ENCODE measurements around the gene PSMB7.

Gene PSMB7

DNA sequence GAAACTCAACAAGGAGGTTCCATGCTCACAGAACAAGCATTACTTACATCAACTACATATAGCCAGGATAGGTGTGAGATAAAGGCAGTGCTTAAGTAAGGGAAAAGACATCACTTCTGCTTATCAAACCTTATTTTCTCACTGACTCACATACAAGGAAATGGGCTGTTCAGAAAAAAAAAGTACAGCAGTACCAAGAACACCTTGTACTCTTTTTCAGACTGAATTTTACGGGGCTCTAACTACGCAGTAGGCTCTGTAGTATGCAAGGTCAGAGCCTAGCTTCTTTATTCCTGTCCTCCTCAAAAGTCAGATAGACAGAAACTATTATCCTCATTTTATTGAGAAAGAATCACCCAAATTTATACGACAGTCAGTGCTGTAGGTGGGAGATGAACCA lies 5.8 kb downstream of the PSMB7 start:
- DNase-seq, result no peak

DNA sequence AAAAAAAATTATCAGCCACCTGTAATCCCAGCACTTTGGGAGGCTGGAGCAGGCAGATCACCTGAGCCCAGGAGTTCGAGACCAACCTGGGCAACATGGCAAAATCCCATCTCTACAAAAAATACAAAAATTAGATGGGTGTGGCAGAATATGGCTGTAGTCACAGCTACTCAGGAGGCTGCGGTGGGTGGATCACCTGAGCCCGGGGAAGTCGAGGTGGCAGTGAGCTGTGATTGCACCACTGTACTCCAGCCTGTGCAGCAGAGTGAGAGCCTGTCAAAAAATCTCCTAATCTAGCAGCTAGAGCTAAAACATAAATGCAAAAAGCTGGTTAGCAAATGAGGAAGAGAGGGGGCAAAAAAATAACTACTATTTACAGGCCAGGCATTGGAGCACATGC lies 12.0 kb downstream of the PSMB7 start:
- DNase-seq, result no peak

DNA sequence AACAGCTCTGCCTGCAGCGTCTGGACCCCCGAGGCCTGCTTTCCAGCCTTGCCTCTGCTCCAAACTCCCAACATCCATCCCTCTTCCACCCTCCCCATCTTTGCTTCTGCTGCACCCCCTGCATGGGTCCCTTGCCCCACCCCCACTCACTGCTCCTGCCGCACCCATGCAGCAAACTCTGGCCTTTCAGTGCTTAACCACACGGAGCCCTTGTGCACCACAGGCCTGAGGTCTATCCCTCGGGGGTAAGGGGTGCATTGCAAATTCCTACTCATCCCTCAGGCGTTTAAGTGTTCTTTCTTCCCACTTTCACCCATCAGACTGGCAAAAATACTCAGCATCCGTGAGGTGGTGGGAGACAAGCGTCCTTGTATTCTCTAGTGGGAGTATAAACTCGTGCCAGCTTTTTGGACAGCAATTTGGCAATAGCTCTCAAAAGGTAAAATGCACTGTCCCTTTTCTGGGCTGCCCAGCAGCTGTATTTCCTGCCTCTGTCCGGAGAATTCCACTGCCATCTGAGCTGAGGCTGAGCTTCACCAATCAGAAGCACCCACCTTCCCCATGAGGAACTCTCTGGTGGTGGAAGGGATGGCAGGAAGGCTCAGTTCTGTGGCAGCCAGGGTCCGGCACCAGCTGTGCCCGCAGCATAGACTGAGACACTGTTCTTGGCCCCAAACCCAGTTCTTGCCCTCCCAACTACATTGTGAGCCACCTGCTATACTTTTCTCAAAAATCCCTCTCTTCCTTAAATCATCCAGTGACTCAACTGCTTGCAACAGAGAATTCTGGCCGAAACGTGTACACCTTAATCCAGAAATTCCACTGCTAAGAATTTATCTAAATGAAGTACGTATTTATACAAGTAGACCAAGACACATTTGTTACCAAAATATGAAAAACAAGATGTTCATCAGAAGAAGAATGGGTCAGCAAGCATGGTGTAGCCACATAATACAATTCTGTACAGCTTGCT lies 15.0 kb downstream of the PSMB7 start:
- no peak for DNase-seq

DNA sequence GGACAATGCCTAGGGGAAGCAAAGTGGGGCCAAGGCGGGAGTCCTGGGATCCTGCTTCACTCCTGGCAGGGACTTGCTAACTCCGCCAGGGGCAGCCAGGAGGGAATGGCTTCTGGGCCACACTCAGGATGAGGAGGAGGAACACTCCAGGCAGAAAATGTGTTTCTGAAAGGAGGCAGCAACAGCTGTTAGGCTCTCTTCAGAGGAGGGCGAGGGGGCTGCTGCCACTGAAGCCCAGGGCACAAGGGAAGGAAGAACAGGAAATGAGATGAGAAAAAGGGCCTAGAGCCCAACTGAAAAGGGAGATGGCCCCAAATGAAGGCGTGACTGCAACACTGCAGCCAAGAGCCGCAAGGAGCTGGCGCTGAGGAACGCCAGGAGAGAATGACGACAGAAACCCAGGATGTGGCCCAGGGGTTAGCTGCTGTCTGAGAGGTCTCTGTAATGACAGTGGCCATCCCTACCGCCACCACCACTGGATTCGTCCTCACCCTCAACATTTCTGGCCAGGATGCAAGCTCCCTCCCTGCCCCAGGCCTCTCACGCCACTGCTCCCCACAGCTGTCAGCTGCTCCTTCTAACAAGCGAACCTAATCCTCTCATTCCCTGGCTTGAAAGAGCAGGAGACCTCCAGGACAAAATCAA lies 15.8 kb downstream of the PSMB7 start:
- DNase-seq, result no peak

- DNase-seq, result no peak
Measured at GRCh38 chr9:124398191-124398935, 16.9 kb downstream of the PSMB7 start.

GRCh38 chr9:124395826-124396225 lies 19.4 kb downstream of the PSMB7 start:
- no peak for DNase-seq

DNA sequence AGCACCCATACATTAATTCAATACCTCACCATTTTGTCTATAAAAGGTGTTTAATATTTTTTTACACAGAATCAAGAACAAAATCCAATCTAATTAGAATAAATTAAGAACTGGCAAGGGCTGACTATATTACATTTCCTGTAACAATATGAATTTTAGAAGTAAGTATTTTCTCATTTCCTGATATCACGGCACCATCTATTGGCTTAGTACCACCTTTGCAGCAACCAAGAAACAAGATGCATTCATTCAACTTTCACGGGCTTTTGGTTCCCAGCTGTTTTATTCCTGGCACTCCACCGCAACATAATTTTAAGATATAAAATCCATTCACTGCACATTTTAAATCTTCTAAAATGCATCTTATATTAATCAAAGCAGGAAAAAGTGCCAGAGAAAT lies 20.6 kb downstream of the PSMB7 start:
- no peak for DNase-seq

GRCh38 chr9:124394167-124394566 lies 21.1 kb downstream of the PSMB7 start:
- DNase-seq, result no peak

DNA sequence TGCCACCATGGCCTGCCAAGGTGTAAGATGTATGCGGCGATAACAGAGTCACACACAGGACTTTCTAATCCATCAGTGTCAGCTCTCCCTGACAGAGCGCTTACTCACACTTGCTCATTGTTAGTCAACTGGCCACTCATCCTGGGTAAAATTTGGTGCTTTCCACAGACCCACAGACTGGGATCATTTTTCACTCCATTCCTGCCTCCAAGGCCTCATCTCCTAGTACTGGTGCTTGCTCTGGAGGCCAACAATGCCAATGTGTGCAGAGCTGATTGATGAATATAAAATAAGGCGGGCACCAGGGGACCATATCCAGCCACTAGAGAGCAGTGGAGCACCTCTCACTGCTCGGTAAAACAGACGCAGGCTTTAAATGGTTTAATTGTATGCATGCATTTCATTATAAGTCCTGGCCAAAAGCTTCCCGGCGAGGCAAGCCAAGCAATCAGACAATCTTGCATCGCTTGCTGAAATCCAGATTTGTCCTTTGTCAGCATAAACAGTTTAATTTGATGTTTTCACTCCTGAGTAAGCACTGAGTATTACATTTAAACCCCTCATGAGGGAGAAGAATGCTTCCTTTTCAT lies 22.3 kb downstream of the PSMB7 start:
- peak in 1 of 2 donors; percentile 10 for DNase-seq

DNA sequence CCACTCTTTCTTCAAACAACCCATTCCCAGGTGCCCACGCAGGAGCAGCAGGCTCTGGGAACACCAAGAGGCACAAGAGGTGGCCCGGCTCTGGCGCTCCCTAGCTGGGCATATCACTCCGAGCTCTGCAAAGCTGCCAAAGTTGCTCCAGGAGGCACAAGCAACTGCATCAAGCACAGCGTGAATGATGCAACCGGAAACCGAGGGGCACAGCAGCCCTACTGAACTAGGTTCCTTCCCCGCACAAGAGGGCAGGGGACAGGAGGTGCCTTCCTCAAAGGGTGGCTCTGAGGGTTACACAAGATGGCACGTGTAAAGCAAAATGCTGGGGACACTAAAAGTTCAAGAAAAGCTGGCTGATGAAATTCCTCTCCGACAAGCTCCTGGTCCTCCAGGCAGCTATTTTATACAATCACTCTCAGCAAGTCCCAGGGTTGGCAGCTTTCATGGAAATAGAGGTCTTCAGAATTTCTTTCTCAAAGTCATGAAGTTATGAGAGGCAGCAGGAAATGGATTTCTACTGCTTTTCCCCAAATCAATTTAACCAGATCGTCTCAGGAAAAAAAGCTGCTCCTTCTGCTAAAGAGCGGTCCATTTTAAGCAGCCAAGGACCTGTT lies 22.9 kb downstream of the PSMB7 start:
- no peak for DNase-seq

DNA sequence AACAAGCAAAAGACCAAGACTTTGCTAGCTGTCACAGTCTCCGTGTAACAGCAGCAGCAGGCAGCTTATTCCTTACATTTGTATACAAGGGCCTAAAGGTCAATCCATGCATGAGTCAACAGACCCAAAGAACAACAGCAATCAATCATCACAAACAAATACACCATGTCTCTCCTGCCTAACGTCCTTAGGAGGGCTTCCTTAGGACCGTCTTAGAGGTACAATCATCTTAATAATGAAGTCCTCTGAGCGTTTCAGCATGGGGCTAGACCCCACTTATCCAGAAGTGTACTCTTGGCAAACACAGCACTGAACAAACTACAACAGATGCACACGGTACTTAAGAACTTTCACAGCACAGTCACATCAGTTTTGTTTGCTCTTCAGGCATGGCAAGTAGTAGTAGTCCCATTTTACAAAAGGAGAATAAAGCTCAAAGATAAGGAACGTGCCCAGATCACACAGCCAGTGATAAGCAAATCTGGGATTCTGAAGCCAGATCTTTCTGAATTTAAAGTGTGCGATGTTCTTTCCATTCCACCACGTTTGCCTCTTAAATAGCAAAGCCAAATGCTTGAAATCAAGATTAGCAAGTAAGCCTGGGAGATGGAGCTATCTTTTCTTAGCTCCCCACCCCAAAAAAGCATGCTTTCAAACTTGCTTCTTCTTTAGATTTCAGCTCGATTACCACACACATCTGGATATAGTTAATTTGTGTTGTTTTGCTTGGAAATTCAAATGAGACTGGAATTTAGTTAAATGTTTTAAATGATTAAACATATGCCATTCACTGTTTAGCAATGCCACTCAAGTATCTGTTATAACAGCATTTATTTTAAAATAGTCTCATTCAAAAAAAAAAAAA lies 24.2 kb downstream of the PSMB7 start:
- DNase-seq, result no peak

DNA sequence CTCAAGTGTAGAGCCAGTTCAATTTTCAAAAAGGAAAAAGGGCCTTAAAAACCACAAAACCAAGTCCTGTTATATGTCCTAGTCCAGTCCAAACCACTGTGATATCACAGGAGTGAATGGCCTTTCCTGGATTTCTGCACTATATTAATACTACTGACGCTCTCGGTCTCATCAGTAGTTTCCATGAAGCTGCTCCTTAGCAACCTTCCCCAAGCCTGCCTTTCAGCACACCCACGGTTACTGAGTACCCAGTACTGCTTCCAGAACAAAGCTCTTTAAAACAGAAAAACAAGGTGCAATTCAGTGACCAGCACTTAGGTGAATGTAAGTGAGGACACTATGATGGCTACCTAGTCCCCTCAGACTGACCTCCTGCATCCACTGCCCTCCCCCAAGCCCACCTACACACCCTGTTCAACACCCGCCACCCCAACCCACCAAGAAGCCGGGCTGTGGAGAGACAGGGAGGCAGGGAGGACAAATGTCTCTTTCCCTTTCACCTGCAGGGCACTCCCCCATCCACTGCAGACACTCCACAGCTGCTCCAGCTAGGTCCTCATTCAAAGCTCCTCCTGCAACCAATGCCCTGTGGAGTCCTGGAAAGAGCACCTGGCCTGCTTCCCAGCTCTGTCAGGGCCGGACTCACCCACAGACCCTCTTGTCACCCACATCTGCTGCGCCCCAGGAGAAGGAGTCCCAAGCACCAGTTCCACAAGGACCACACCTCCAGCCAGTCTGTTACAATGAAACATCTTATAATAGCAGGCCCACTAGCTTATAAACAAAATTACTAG lies 25.9 kb downstream of the PSMB7 start:
- DNase-seq, result no peak

GRCh38 chr9:124388275-124389048 lies 26.8 kb downstream of the PSMB7 start:
- DNase-seq, result no peak

GRCh38 chr9:124386201-124386600 lies 29.0 kb downstream of the PSMB7 start:
- no peak for DNase-seq

DNA sequence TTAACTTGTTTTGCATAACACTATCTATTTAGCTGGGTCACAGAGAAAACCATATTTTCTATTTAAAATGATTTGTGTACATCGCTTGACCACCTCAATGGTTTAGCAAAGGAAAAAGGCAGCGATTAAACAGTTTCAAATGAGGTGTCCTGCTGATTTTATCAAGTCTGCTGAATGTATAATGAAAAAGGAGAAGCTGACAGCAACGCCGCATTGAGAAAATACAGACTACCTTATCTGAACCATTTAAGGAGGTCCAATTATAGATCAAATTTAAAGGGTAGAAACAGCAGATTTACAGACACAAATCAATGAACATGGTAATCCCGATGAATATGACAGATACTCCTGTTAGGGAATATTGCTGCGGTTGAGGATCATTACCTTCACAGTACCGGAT lies 29.6 kb downstream of the PSMB7 start:
- no peak for DNase-seq

GRCh38 chr9:124384846-124385245 lies 30.4 kb downstream of the PSMB7 start:
- DNase-seq, result no peak

- DNase-seq, result no peak
Measured at GRCh38 chr9:124384210-124384609, 31.0 kb downstream of the PSMB7 start.

DNA sequence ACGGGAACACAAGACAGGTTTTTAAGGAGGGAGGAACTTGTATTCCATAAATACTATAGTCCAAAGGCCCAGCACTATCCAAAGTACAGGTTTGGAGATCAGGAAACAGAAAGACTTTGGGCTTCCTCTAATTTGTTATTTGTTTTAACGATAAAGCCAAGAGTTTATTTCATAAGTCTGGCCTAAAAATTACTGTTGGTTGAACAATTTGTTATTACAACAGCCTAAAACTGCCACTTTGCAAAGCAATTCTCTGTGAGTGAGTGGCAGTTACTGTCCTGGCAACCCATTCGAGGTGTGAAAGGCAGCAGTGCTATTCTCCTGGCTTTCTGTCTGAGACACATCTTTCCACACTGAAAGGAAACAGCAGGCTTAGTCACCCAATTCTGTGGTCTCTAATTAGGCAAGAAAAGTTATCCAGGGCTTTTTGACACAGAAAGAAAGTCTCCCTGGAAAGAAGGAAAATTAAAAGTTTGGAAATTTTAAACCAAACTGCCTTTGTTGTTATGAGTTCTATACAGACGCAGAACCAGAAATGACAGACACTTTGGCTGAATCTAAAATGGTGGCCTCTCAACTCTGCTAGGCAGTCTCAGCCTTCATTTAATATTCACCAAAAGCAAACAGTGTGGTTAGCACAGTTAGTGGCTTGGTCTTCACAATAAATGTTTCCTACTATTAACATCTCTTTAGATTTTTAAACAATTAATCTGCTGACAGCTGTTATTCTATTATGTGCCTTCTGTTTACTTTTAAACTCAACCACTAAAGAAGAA lies 33.9 kb downstream of the PSMB7 start:
- no peak for DNase-seq

Measured in stimulated activated CD4-positive, alpha-beta T cell treated with anti-CD3 and anti-CD28 coated beads, Interleukin-2, amount 100 ng/mL, for 48 hours (primary cell).